Prostate gland (tissue), 2 donors: ENCODE data around the gene TRAF3IP3. TPM values are rescaled to one million over a fixed set of nuclear protein-coding genes. Genes with fewer than 3 reads are reported as not detected.

Experiments
- DNase-seq: peaks from one replicate; pipeline ENCODE4 v3.0.0-alpha.2; 2019; ENCODE audit warnings: low spot score
- H3K27ac ChIP-seq, 2 donors: fragments of 200-600 bp; sonication (generic); 2 replicates each; pipeline ENCODE4 v1.5.1; 2017 to 2019
- H3K27me3 ChIP-seq: fragments of 200-600 bp; sonication (generic); replicated peaks from 2 replicates; pipeline ENCODE4 v1.5.1; 2019; ENCODE audit not compliant: insufficient read depth
- H3K36me3 ChIP-seq, 2 donors: fragments of 200-600 bp; sonication (generic); 1 replicate in 1 of 2; 2 replicates in 1 of 2; pipeline versions ENCODE4 v1.5.1 to v1.8.1; 2017 to 2019
- H3K4me1 ChIP-seq: fragments of 200-600 bp; sonication (generic); replicated peaks from 2 replicates; pipeline ENCODE4 v1.5.1; 2019
- H3K4me3 ChIP-seq, 2 donors: fragments of 200-600 bp; sonication (generic); 2 replicates each; pipeline ENCODE4 v1.5.1; 2017 to 2019
- H3K9me3 ChIP-seq: fragments of 200-600 bp; sonication (generic); 2 replicates; pipeline ENCODE4 v1.5.1; 2017
- POLR2A ChIP-seq: fragments of 450-650 bp; IDR thresholded peaks from one replicate; pipeline ENCODE4 v1.6.1; 2016; ENCODE audit warnings: antibody characterized with exemption, mild to moderate bottlenecking
- POLR2AphosphoS5 ChIP-seq: sonication (generic); formaldehyde crosslinking; IDR thresholded peaks from one replicate; pipeline ENCODE4 v1.6.1; 2017; ENCODE audit warnings: antibody characterized with exemption
- WGBS: methylation state at CpG from one replicate; pipeline ENCODE4 v1.1.5; 2018; 5-methylcytosine and 5-hydroxymethylcytosine counted together
- intact Hi-C: fragments of 100-400 bp; cut with DNase I; formaldehyde crosslinking; loops from one replicate; pipeline ENCODE4 v1.14.2; 2022
- total RNA-seq, 2 donors: library from RNA; depleted of rRNA; stranded (reverse); fragments of >200 nt; gene quantifications; one replicate each; pipeline ENCODE4 v1.1.0, GENCODE V29; 2016
- TF ChIP-seq, protein P1 (sequence below), 4 experiments: fragments of 200-600 bp in 2 of 4; fragments of 450-650 bp in 2 of 4; sonication (generic) in 2 of 4; IDR thresholded peaks; 1 replicate in 3 of 4; 2 replicates in 1 of 4; pipeline ENCODE4 v1.5.1; 2016 to 2019; ENCODE audit warnings: antibody characterized with exemption in 4 of 4, mild to moderate bottlenecking in 2 of 4, moderate library complexity in 2 of 4

TRAF3IP3 gene
- total RNA-seq, 2 donors from 2014 or later = 0.73 to 1.6 TPM

DNA sequence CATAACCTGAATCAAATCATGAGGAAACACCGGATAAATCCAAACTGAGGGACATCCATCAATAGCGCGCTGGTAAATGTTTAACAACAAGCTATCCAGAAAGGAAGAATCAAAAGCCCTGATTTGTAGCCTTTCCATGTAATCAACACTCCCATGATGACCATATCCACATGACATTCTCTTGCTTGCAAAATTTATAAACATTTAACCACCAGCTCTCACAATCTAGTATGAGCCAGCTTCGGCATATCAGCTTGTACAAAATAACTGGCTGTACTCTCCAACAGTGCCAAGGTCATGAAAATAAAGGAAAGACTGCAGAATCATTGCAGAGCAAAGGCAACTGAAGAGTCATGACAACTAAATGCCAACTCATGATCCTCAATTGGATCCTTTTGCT lies 35.5 kb upstream of the TRAF3IP3 start:
- Histone ChIP-seq H3K9me3 (no peaks in the 10 kb centered on the region), H3K27ac (no peak overlapping the region), H3K4me1 (no peaks in the 10 kb centered on the region), H3K36me3 (no peaks in the 10 kb centered on the region), H3K4me3 (no peak overlapping the region), H3K27me3 (no peaks in the 10 kb centered on the region)
- 73% methylated on average over 4 of the region's 4 CpGs for WGBS
- no peak for DNase-seq
- TF ChIP-seq POLR2A (no peak), POLR2AphosphoS5 (no peak)
- TF ChIP-seq, protein P1, sequence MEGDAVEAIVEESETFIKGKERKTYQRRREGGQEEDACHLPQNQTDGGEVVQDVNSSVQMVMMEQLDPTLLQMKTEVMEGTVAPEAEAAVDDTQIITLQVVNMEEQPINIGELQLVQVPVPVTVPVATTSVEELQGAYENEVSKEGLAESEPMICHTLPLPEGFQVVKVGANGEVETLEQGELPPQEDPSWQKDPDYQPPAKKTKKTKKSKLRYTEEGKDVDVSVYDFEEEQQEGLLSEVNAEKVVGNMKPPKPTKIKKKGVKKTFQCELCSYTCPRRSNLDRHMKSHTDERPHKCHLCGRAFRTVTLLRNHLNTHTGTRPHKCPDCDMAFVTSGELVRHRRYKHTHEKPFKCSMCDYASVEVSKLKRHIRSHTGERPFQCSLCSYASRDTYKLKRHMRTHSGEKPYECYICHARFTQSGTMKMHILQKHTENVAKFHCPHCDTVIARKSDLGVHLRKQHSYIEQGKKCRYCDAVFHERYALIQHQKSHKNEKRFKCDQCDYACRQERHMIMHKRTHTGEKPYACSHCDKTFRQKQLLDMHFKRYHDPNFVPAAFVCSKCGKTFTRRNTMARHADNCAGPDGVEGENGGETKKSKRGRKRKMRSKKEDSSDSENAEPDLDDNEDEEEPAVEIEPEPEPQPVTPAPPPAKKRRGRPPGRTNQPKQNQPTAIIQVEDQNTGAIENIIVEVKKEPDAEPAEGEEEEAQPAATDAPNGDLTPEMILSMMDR (IDR thresholded peaks at IDR 0.05) = no peak
- intact Hi-C loops = no loop called here

DNA sequence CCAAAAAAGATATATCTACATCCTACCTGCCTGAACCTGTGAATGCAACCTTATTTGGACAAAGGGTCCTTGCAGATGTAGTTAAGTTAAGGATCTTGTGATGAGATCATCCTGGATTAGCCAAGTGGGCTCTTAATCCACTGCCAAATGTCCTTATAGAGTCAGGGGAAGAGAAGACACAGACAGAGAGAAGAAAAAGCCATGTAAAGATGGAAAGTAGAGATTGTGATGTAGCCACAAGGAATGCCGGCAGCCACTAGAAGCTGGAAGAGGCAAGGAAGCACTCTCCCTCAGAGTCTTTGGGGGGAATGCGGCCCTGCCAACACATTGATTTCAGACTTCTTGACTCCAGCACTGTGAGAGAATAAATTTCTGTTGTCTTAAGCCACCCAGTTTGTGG lies 35.0 kb upstream of the TRAF3IP3 start:
- H3K4me3 ChIP-seq = no peak overlapping the region
- WGBS = 67% methylated on average over 2 of the region's 2 CpGs
- intact Hi-C loops = no loop called here

DNA sequence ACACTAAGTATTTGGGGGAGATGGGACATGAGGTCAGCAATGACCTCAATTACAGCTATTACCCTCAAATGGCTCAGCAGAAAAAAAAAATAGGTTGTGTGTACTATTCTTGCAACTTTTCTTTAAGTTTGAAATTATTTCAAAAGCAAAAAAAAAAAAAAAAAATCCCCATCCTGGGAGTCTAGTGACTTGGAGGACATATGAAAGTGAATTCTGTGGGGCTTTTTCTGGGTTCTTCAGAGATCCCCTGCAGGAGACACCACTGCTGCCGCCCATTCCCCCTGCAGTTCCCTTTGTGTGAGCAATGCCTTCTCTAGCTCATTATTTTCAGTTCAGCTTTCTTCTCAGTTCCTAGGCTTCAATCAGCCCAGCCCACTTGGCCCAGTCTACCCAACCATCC lies 34.5 kb upstream of the TRAF3IP3 start:
- Histone ChIP-seq H3K4me3 (no peak overlapping the region), H3K4me1 (no peaks in the 10 kb centered on the region), H3K27ac (no peak overlapping the region), H3K36me3 (no peaks in the 10 kb centered on the region), H3K9me3 (no peaks in the 10 kb centered on the region), H3K27me3 (no peaks in the 10 kb centered on the region)
- TF ChIP-seq POLR2A (no peak), POLR2AphosphoS5 (no peak)
- TF ChIP-seq, protein P1 (IDR thresholded peaks at IDR 0.05) = no peak
- intact Hi-C loops = no loop called here
- no peak for DNase-seq
- 89% methylated on average over 1 of the region's 1 CpG for WGBS

More for the DNA sequence above, 35.0 kb upstream of the TRAF3IP3 start:
- H3K36me3 ChIP-seq = no peaks in the 10 kb centered on the region
- no peak for TF ChIP-seq POLR2AphosphoS5
- TF ChIP-seq POLR2A = no peak
- TF ChIP-seq, protein P1 (IDR thresholded peaks at IDR 0.05) = no peak
- no peaks in the 10 kb centered on the region for H3K9me3 ChIP-seq
- H3K27me3 ChIP-seq = no peaks in the 10 kb centered on the region
- DNase-seq = no peak
- no peaks in the 10 kb centered on the region for H3K4me1 ChIP-seq
- H3K27ac ChIP-seq = no peak overlapping the region

DNA sequence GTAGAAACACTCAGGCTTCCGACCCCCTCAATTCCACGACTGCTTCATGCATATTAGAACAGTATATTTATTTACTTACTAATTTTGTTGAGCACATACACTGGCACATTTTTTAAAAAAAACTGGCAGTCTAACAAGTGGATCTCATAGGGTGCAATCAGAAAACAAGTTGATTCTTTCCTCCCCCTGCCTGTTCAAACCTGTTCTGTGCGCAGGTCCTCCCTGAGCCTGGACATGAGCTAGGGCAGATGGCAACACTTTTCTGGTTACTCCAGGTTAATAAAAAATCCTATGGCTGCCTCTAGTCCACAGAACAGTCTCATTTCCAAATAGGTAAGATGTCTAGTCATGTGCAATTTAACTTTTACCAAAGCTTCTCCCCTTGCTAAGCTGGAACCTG lies 32.6 kb upstream of the TRAF3IP3 start:
- no peak overlapping the region for H3K4me3 ChIP-seq
- no peaks in the 10 kb centered on the region for H3K36me3 ChIP-seq
- no peak for DNase-seq
- no peaks in the 10 kb centered on the region for H3K9me3 ChIP-seq
- WGBS = 79% methylated on average over 3 of the region's 3 CpGs
- H3K27ac ChIP-seq = no peak overlapping the region
- no peak for TF ChIP-seq POLR2A
- TF ChIP-seq, protein P1 (IDR thresholded peaks at IDR 0.05) = no peak
- TF ChIP-seq POLR2AphosphoS5 = no peak
- intact Hi-C loops = no loop called here
- no peaks in the 10 kb centered on the region for H3K27me3 ChIP-seq
- H3K4me1 ChIP-seq = no peaks in the 10 kb centered on the region

DNA sequence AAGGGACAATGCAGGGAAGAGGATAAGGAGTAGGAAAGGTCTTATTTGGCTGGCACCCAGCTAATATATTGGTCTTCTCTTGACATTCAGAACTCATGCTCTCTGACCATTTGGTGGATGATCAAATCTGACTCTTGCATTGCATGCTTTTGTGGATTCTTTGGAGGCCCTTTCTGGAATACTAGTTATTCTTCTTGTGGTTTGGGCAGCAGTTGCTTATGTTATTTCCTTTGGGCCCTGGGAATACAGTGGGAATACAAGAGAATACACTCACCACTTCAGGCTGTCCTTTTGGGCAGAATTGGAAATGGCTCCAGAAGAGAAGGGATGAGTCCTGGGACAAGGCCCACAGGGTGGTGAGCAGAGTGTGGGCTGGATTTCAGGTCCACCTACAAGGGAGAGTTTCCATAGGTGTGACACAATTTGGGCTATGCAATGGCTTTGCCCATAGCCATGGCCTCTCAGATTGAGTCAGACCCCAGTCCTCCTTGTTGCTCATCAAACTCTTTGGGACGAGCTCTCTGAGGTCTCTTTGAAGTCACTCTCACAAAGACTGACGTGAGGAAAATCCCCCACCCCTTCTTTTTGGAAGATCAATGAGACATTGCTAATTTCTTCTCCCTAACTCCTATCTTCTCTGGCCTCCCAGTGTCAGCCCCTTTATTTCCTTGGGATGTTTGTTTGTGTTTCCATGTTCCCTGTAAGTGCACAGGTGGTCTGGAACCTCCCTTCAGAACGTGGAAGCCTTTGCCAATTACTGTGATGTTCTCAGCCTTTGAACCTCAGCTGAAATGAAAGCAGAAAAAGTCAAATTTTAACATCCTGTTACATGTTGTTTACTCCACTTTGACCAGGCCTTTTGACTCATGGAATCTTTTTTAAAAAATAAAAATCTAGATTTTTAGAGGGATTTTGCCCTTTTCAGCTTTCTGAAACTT lies 31.8 kb upstream of the TRAF3IP3 start:
- Histone ChIP-seq H3K4me1 (no peaks in the 10 kb centered on the region), H3K4me3 (no peak overlapping the region), H3K9me3 (no peaks in the 10 kb centered on the region), H3K27me3 (no peaks in the 10 kb centered on the region), H3K36me3 (no peaks in the 10 kb centered on the region), H3K27ac (no peak overlapping the region)
- 76% methylated on average over 3 of the region's 3 CpGs for WGBS
- TF ChIP-seq, protein P1 (IDR thresholded peaks at IDR 0.05) = no peak
- no peak for TF ChIP-seq POLR2A
- no peak for TF ChIP-seq POLR2AphosphoS5
- intact Hi-C loops = no loop called here
- DNase-seq = no peak
